Endothelial cell of umbilical vein (primary cell): Measurements from ENCODE around the gene IL22RA2. TPM values are rescaled to one million over a fixed set of nuclear protein-coding genes. Genes with fewer than 3 reads are reported as not detected.

ENCODE experiments used
- BruUV-seq: library from RNA; stranded (reverse); fragments of 400-500 nt; replicated peaks from 2 replicates; lab custom pipeline; 2021; lab: Mats Ljungman, UMichigan
- CTCF ChIA-PET: fragments of 300-600, 350-600 bp; sonication (Branson Sonifier 250); formaldehyde crosslinking; loops from one replicate; lab custom pipeline; 2021; ENCODE audit warnings: antibody characterized with exemption, inconsistent platforms; lab: Charles Lee
- POLR2A ChIA-PET: fragments of 300-600, 350-600 bp; sonication (Branson Sonifier 250); formaldehyde crosslinking; loops from one replicate; lab custom pipeline; 2021; ENCODE audit warnings: antibody characterized with exemption, inconsistent platforms; lab: Charles Lee
- DNase-seq: peaks from one replicate; pipeline ENCODE4 v3.0.0-alpha.2; 2011; ENCODE audit warnings: low read depth, low spot score
- FAIRE-seq: peaks from 2 replicates; lab custom pipeline; 2011; peaks lifted over from hg19 to GRCh38; lab: Jason Lieb, UNC
- H2AFZ ChIP-seq: 2 replicates; pipeline ENCODE4 v1.6.0; 2012; ENCODE audit warnings: low read depth, low read length, control low read depth, inconsistent platforms
- H3K27ac ChIP-seq: 2 replicates; pipeline ENCODE4 v1.5.1; 2011; ENCODE audit warnings: low read depth, mild to moderate bottlenecking, control low read depth, low read length, moderate library complexity; ENCODE audit not compliant: insufficient read depth
- H3K27me3 ChIP-seq, 2 experiments: 2 replicates each; pipeline versions ENCODE4 v1.6.0 to v1.6.1; 2011; ENCODE audit warnings: low read length in 2 of 2, mixed read lengths in 1 of 2; ENCODE audit not compliant: control insufficient read depth in 2 of 2, insufficient read depth in 2 of 2
- H3K36me3 ChIP-seq, 2 experiments: 2 replicates in 1 of 2; 3 replicates in 1 of 2; pipeline ENCODE4 v1.5.1; 2011; ENCODE audit warnings: low read length in 2 of 2, mild to moderate bottlenecking in 1 of 2, moderate library complexity in 1 of 2; ENCODE audit not compliant: control insufficient read depth in 2 of 2, insufficient read depth in 2 of 2; ENCODE audit errors: extremely low read depth in 1 of 2
- H3K4me1 ChIP-seq: 3 replicates; pipeline ENCODE4 v1.5.1; 2011; ENCODE audit warnings: mild to moderate bottlenecking, low read length; ENCODE audit not compliant: control insufficient read depth, insufficient read depth; ENCODE audit errors: extremely low read depth
- H3K4me2 ChIP-seq: 2 replicates; pipeline ENCODE4 v1.6.1; 2011; ENCODE audit warnings: low read length, control low read depth, mixed read lengths; ENCODE audit not compliant: insufficient read depth
- H3K4me3 ChIP-seq, 3 experiments: fragments of 200-600 bp in 1 of 3; sonication (generic), shearing (Covaris generic) in 1 of 3; replicated peaks in 1 of 3; 2 replicates each; pipeline ENCODE4 v1.5.1; 2011 to 2016; ENCODE audit warnings: control low read depth in 3 of 3, low read length in 3 of 3, mild to moderate bottlenecking in 2 of 3, inconsistent platforms in 1 of 3, low read depth in 1 of 3, moderate library complexity in 1 of 3; ENCODE audit not compliant: insufficient read depth in 1 of 3
- H3K79me2 ChIP-seq: 2 replicates; pipeline ENCODE4 v1.6.0; 2012; ENCODE audit warnings: low read length, inconsistent platforms; ENCODE audit not compliant: control insufficient read depth, insufficient read depth
- H3K9ac ChIP-seq: replicated peaks from 2 replicates; pipeline ENCODE3; 2011; ENCODE audit warnings: low read length, control low read depth; ENCODE audit not compliant: insufficient read depth; ENCODE audit errors: extremely low read depth
- H3K9me1 ChIP-seq: replicated peaks from 3 replicates; pipeline ENCODE4 v1.6.0; 2011; ENCODE audit warnings: mild to moderate bottlenecking, low read length; ENCODE audit not compliant: control insufficient read depth, insufficient read depth; ENCODE audit errors: extremely low read depth
- H3K9me3 ChIP-seq: replicated peaks from 2 replicates; pipeline ENCODE4 v1.5.1; 2012; ENCODE audit warnings: low read length, inconsistent platforms; ENCODE audit not compliant: control insufficient read depth, insufficient read depth
- H4K20me1 ChIP-seq: replicated peaks from 2 replicates; pipeline ENCODE3; 2011; ENCODE audit warnings: mild to moderate bottlenecking, low read length; ENCODE audit not compliant: control insufficient read depth, insufficient read depth; ENCODE audit errors: extremely low read depth
- CTCF ChIP-seq, 2 donors: IDR thresholded peaks; 1 replicate in 1 of 2; 2 replicates in 1 of 2; pipeline ENCODE4 v1.5.1; 2011; ENCODE audit warnings: low read length in 2 of 2, mild to moderate bottlenecking in 2 of 2, moderate library complexity in 2 of 2, control low read depth in 1 of 2, inconsistent platforms in 1 of 2, low read depth in 1 of 2; ENCODE audit not compliant: insufficient read depth in 1 of 2; ENCODE audit errors: extremely low read depth in 1 of 2
- EZH2 ChIP-seq: IDR thresholded peaks from 2 replicates; pipeline ENCODE4 v1.6.1; 2012; ENCODE audit warnings: borderline replicate concordance, low read depth, mild to moderate bottlenecking, moderate library complexity, low read length, inconsistent platforms; ENCODE audit not compliant: severe bottlenecking
- FOS ChIP-seq: IDR thresholded peaks from 2 replicates; pipeline ENCODE4 v1.6.1; 2011; ENCODE audit warnings: mild to moderate bottlenecking, low read length, moderate library complexity, borderline replicate concordance; ENCODE audit not compliant: insufficient read depth
- GATA2 ChIP-seq: IDR thresholded peaks from 2 replicates; pipeline ENCODE4 v1.7.0; 2011; ENCODE audit warnings: low read depth, mild to moderate bottlenecking, moderate library complexity, mixed read lengths, low read length; ENCODE audit not compliant: insufficient read length, insufficient read depth
- JUN ChIP-seq: IDR thresholded peaks from 2 replicates; pipeline ENCODE4 v1.6.1; 2011; ENCODE audit warnings: borderline replicate concordance, low read depth; ENCODE audit not compliant: insufficient read length, insufficient read depth
- MAX ChIP-seq: IDR thresholded peaks from 2 replicates; pipeline ENCODE4 v1.6.1; 2011; ENCODE audit not compliant: insufficient read depth, insufficient read length
- MYC ChIP-seq: IDR thresholded peaks from one replicate; pipeline ENCODE4 v1.6.1; 2011; ENCODE audit warnings: mild to moderate bottlenecking, low read depth, low read length
- POLR2A ChIP-seq: IDR thresholded peaks from 2 replicates; pipeline ENCODE4 v1.6.1; 2012; ENCODE audit warnings: low read depth, mild to moderate bottlenecking, control low read depth, low read length
- POLR2AphosphoS5 ChIP-seq: IDR thresholded peaks from 2 replicates; pipeline ENCODE4 v1.6.1; 2012; ENCODE audit warnings: low read depth, mild to moderate bottlenecking, control low read depth, low read length, moderate library complexity; ENCODE audit not compliant: insufficient read depth
- dilution Hi-C: fragments of 300-500 bp; cut with MboI; formaldehyde crosslinking; loops from one replicate; pipeline ENCODE4 v1.15.0; 2019; ENCODE audit warnings: low sequenced_read_pairs; ENCODE audit not compliant: extremely low pct_ligation_motif_present
- intact Hi-C: fragments of 100-400 bp; cut with micrococcal nuclease; formaldehyde crosslinking; loops from one replicate; pipeline ENCODE4 v1.10.0; 2022
- polyA plus RNA-seq, 4 experiments: library from polyadenylated mRNA; depleted of rRNA in 3 of 4; stranded (reverse) in 3 of 4; unstranded in 1 of 4; fragments of >200 nt; gene quantifications; 2 replicates each; pipeline versions ENCODE4 v1.2.1 to v1.2.3, GENCODE V29; 2011 to 2012; ENCODE audit warnings: missing spikeins in 1 of 4
- total RNA-seq: library from RNA; stranded (reverse); gene quantifications from 2 replicates; pipeline ENCODE4 v1.2.3, GENCODE V29; 2021

IL22RA2 gene
- total and polyA plus RNA-seq, 2 donors (not counting 3 experiments of a cell fraction or from before 2014, with no cell fraction given): not detected

GRCh38 chr6:137175157-137175867 is 1.9 kb upstream of the IL22RA2 start:
- no TSS peak for BruUV-seq
- ChIA-PET CTCF (no interaction called here), POLR2A (no interaction called here)
- Histone ChIP-seq H3K27me3 (no peaks in the 10 kb centered on the region), H3K4me2 (no peak overlapping the region), H2AFZ (no peak overlapping the region), H3K4me1 (no peaks in the 10 kb centered on the region), H3K36me3 (no peaks in the 10 kb centered on the region), H3K79me2 (no peaks in the 10 kb centered on the region), H4K20me1 (no peaks in the 10 kb centered on the region), H3K9me3 (no peaks in the 10 kb centered on the region), H3K9me1 (no peaks in the 10 kb centered on the region), H3K4me3 (no peak overlapping the region), H3K9ac (no peak overlapping the region), H3K27ac (no peak overlapping the region)
- no peak for TF ChIP-seq FOS
- no peak for TF ChIP-seq EZH2
- TF ChIP-seq MAX: no peak
- TF ChIP-seq JUN: no peak
- TF ChIP-seq POLR2A: no peak
- no peak for TF ChIP-seq MYC
- no peak for TF ChIP-seq CTCF (IDR thresholded peaks at IDR 0.05; ENCODE audit: extremely low read depth in 1 of 2, insufficient read depth in 1 of 2, low read depth in 1 of 2, low read length in 2 of 2)
- no peak for TF ChIP-seq GATA2
- TF ChIP-seq POLR2AphosphoS5: no peak
- dilution Hi-C loops (no loop called here), intact Hi-C loops (no loop called here)
- FAIRE-seq (no peak), DNase-seq (no peak)
